HG02852 (cell line): Measurements from ENCODE around the gene LY6G5C.

Source experiments
- ATAC-seq: cut with Tn5 transposase; IDR thresholded peaks from one replicate; pipeline ENCODE4 v1.9.1; 2021; ENCODE audit warnings: mild to moderate bottlenecking, moderate library complexity; ENCODE audit not compliant: unreplicated experiment

The LY6G5C gene

GRCh38 chr6:31642798-31643570 is 37.9 kb downstream of the LY6G5C start:
- ATAC-seq, result no peak

- no peak for ATAC-seq
These were observed 39.5 kb downstream of the LY6G5C start for GRCh38 chr6:31641370-31641769.

GRCh38 chr6:31640612-31641011 is 40.3 kb downstream of the LY6G5C start:
- no peak for ATAC-seq

GRCh38 chr6:31639449-31639861 is 41.4 kb downstream of the LY6G5C start:
- no peak for ATAC-seq

GRCh38 chr6:31639043-31639442 is 41.8 kb downstream of the LY6G5C start:
- no peak for ATAC-seq

- no peak for ATAC-seq
These were observed 43.9 kb downstream of the LY6G5C start for GRCh38 chr6:31636698-31637596.

- ATAC-seq, result no peak
These were observed 45.8 kb downstream of the LY6G5C start for GRCh38 chr6:31634969-31635575.

- no peak for ATAC-seq
These were observed 46.7 kb downstream of the LY6G5C start for GRCh38 chr6:31634131-31634530.

GRCh38 chr6:31633447-31633846 is 47.4 kb downstream of the LY6G5C start:
- ATAC-seq, result no peak

- no peak for ATAC-seq
These were observed 48.5 kb downstream of the LY6G5C start for GRCh38 chr6:31632279-31632946.

GRCh38 chr6:31631681-31632278 is 49.1 kb downstream of the LY6G5C start:
- ATAC-seq, result no peak

- ATAC-seq, result no peak
These were observed 49.7 kb downstream of the LY6G5C start for GRCh38 chr6:31631209-31631608.

GRCh38 chr6:31630177-31630934 is 50.5 kb downstream of the LY6G5C start:
- ATAC-seq, result no peak

GRCh38 chr6:31629014-31629413 is 51.9 kb downstream of the LY6G5C start:
- no peak for ATAC-seq

- no peak for ATAC-seq
These were observed 53.1 kb downstream of the LY6G5C start for GRCh38 chr6:31627690-31628287.

- no peak for ATAC-seq
These were observed 53.9 kb downstream of the LY6G5C start for GRCh38 chr6:31626952-31627351.
